ENCODE measurements around the gene PAK1. TPM values are rescaled to one million over a fixed set of nuclear protein-coding genes. Genes with fewer than 3 reads are reported as not detected.

Gene PAK1
- total and polyA plus RNA-seq, 2 of the 8 experiments (the other 6 are each of a cell fraction or from before 2014, with no cell fraction given) = 87.7 to 151 TPM

- Histone ChIP-seq H3K56ac (replicated peaks; ENCODE audit: insufficient read length, low read depth, low read length) (no peak overlapping the region), H2AK5ac (ENCODE audit: low read depth, low read length) (no peak overlapping the region), H4K91ac (replicated peaks; ENCODE audit: insufficient read length, low read length) (no peak overlapping the region), H4K5ac (ENCODE audit: insufficient read length, low read depth, low read length) (no peak overlapping the region), H2BK20ac (ENCODE audit: low read length) (no peak overlapping the region), H4K8ac (ENCODE audit: extremely low read depth, insufficient read depth, low read length) (no peak overlapping the region), H2BK15ac (ENCODE audit: low read length) (no peak overlapping the region), H2BK5ac (ENCODE audit: low read depth, low read length) (no peak overlapping the region), H2AFZ (ENCODE audit: low read length) (no peak overlapping the region), H3K4me1 (replicated peaks in 1 of 4; ENCODE audit: control insufficient read depth in 3 of 4, insufficient read depth in 4 of 4, low read length in 3 of 4) (peaks cover 0 to 5% (median 3%) of the 10 kb centered on the region in 4 experiments; a peak in 2 of 7 replicates), H4K20me1 (replicated peaks in 1 of 2; ENCODE audit: control insufficient read depth in 1 of 2, insufficient read depth in 2 of 2, low read length in 2 of 2) (no peaks in the 10 kb centered on the region), H3K9me3 (ENCODE audit: insufficient read depth in 2 of 2, low read depth in 1 of 2, low read length in 1 of 2) (no peaks in the 10 kb centered on the region), H3K14ac (ENCODE audit: insufficient read length) (no peak overlapping the region), H3K23ac (ENCODE audit: insufficient read length) (no peak overlapping the region), H3K4ac (replicated peaks; ENCODE audit: insufficient read length, low read depth, low read length) (no peak overlapping the region), H3K27me3 (replicated peaks in 1 of 4; ENCODE audit: control insufficient read depth in 3 of 4, extremely low read depth in 1 of 4, insufficient read depth in 3 of 4, low read length in 3 of 4) (no peaks in the 10 kb centered on the region), H3K79me2 (ENCODE audit: control insufficient read depth in 1 of 2, insufficient read depth in 2 of 2, low read length in 2 of 2) (no peaks in the 10 kb centered on the region), H3K4me3 (ENCODE audit: extremely low read depth in 1 of 4, insufficient read depth in 2 of 4, low read depth in 3 of 4, low read length in 4 of 4) (no peak overlapping the region), H3K18ac (ENCODE audit: extremely low read depth, low read length) (no peak overlapping the region), H3K9ac (replicated peaks in 1 of 4; ENCODE audit: extremely low read depth in 1 of 4, low read depth in 3 of 4, low read length in 3 of 4) (no peak overlapping the region), H2BK12ac (ENCODE audit: low read depth, low read length) (no peak overlapping the region), H3K36me3 (ENCODE audit: control insufficient read depth in 2 of 4, insufficient read depth in 4 of 4, low read length in 3 of 4) (no peaks in the 10 kb centered on the region), H3K79me1 (ENCODE audit: low read depth, low read length) (no peaks in the 10 kb centered on the region), H3K23me2 (ENCODE audit: low read depth, low read length) (peaks cover 2% of the 10 kb centered on the region; the same call in 1 of the 2 replicates), H2BK120ac (replicated peaks; ENCODE audit: low read depth, low read length) (no peak overlapping the region), H3K4me2 (ENCODE audit: insufficient read depth in 1 of 2, low read depth in 2 of 2, low read length in 2 of 2) (no peak overlapping the region), H3K27ac (ENCODE audit: low read depth, low read length) (no peak overlapping the region)
- ChIA-PET POLR2A (ENCODE audit: partially characterized antibody) (no interaction called here), CTCF (ENCODE audit: partially characterized antibody) (interaction anchor here (0.8 to 1.7 kb wide), 4 partner anchors 8 to 38 kb away, joined by 3 to 4 read pairs (median 3); no protein-coding TSS in a partner anchor)
- 85% methylated on average over 2 of the region's 2 CpGs; no CpG with 5 or more reads in 1 of the 2 experiments for WGBS, 2 experiments (ENCODE audit: extremely low coverage in 1 of 2, insufficient coverage in 1 of 2, insufficient read length in 1 of 2, insufficient replicate concordance in 2 of 2, low coverage in 1 of 2, low lambda C conversion rate in 2 of 2, missing lambda C conversion rate in 1 of 2)
- FAIRE-seq (no peak), DNase-seq (ENCODE audit: low read depth in 1 of 2, low spot score in 2 of 2) (no peak)
- no peak for TF ChIP-seq SIX5 (IDR thresholded peaks at IDR 0.05; ENCODE audit: low read depth, low read length)
- no peak for TF ChIP-seq SP4 (IDR thresholded peaks at IDR 0.05; ENCODE audit: low read length)
These were observed 33.0 kb upstream of the PAK1 start for GRCh38 chr11:77506857-77507256.
